Activated T-helper 1 cell treated with Interleukin-2 at 50 U/mL for 16 hours (primary cell): Measurements from ENCODE around the gene CLSTN2.

Source experiments
- DNase-seq: peaks from one replicate; pipeline ENCODE4 v3.0.0-alpha.2; 2020; ENCODE audit warnings: low read depth

The CLSTN2 gene

GRCh38 chr3:140602781-140603180 lies 667.8 kb downstream of the CLSTN2 start:
- no peak for DNase-seq

GRCh38 chr3:140603766-140604165 lies 668.8 kb downstream of the CLSTN2 start:
- DNase-seq: no peak

GRCh38 chr3:140610544-140610943 lies 675.6 kb downstream of the CLSTN2 start:
- no peak for DNase-seq

GRCh38 chr3:140614001-140614400 lies 679.0 kb downstream of the CLSTN2 start:
- no peak for DNase-seq

- DNase-seq: no peak
These were observed 682.1 kb downstream of the CLSTN2 start for GRCh38 chr3:140617135-140617534.

GRCh38 chr3:140626856-140627255 lies 691.9 kb downstream of the CLSTN2 start:
- no peak for DNase-seq
